Adrenal gland (tissue), 12 donors: Measurements from ENCODE around the gene SERPINA5. TPM values are rescaled to one million over a fixed set of nuclear protein-coding genes. Genes with fewer than 3 reads are reported as not detected.

Source experiments
- DNase-seq, 7 donors: peaks; one replicate each; pipeline ENCODE4 v3.0.0-alpha.2; 2019 to 2020
- H3K27ac ChIP-seq, 5 donors: fragments of 200-600 bp; sonication (generic) in 4 of 5; 1 replicate in 3 of 5; 2 replicates in 2 of 5; pipeline versions ENCODE4 v1.5.1 to v1.8.0; 2016 to 2020; ENCODE audit warnings: mild to moderate bottlenecking in 1 of 5
- H3K27me3 ChIP-seq: fragments of 200-600 bp; 2 replicates; pipeline ENCODE4 v1.8.0; 2021
- H3K36me3 ChIP-seq, 2 donors: fragments of 200-600 bp; replicated peaks in 1 of 2; 1 replicate in 1 of 2; 2 replicates in 1 of 2; pipeline versions ENCODE4 v1.5.1 to v1.8.0; 2018 to 2022
- H3K4me1 ChIP-seq, 2 donors: fragments of 200-600 bp; replicated peaks in 1 of 2; 1 replicate in 1 of 2; 2 replicates in 1 of 2; pipeline versions ENCODE4 v1.5.1 to v1.8.0; 2018 to 2021
- H3K4me3 ChIP-seq, 4 donors: fragments of 200-600 bp; sonication (generic) in 3 of 4; one replicate each; pipeline ENCODE4 v1.5.1; 2016 to 2018
- H3K9me3 ChIP-seq, 3 donors: fragments of 200-600 bp; sonication (generic) in 1 of 3; replicated peaks in 1 of 3; 1 replicate in 2 of 3; 2 replicates in 1 of 3; pipeline versions ENCODE4 v1.5.1 to v1.8.0; 2016 to 2021
- POLR2A ChIP-seq, 2 donors: fragments of 450-650 bp; IDR thresholded peaks; one replicate each; pipeline ENCODE4 v1.6.1; 2017; ENCODE audit warnings: antibody characterized with exemption in 2 of 2, mild to moderate bottlenecking in 2 of 2, moderate library complexity in 1 of 2
- WGBS, 4 donors: extraction: QIAGEN DNeasy Blood & Tissue Kit in 2 of 4; methylation state at CpG; one replicate each; pipeline versions ENCODE4 v1.1.5 to v1.1.7; 2013 to 2017; 5-methylcytosine and 5-hydroxymethylcytosine counted together
- intact Hi-C, 2 donors: fragments of 100-400 bp; cut with DNase I; formaldehyde crosslinking; loops; one replicate each; pipeline versions ENCODE4 v1.14.1 to v1.15.0; 2022 to 2023
- polyA plus RNA-seq, 3 donors: library from polyadenylated mRNA; stranded (reverse); fragments of 200-250 nt in 2 of 3; fragments of 350-450 nt in 1 of 3; fragmentation: Illumina TruSeq in 1 of 3; extraction: RNeasy Lipid Tissue Mini Kit (QIAGEN cat#74804) in 1 of 3; gene quantifications; one replicate each; pipeline ENCODE4 v1.2.3, GENCODE V29; 2013 to 2014
- total RNA-seq, 9 donors: library from RNA; depleted of rRNA in 4 of 9; stranded (reverse); fragments of >200 nt in 4 of 9; fragments of 120-200 nt in 1 of 9; fragmentation: NEBNext Ultra II Directional in 1 of 9; extraction: Animal tissue kit (Norgen Biotek cat#: 25700) in 1 of 9; gene quantifications; one replicate each; pipeline versions ENCODE4 v1.1.0 to v1.2.4, GENCODE V29; 2013 to 2023
- TF ChIP-seq, protein P1 (sequence below), 6 experiments: fragments of 450-650 bp in 4 of 6; fragments of 200-600 bp in 2 of 6; sonication (generic) in 1 of 6; IDR thresholded peaks; 1 replicate in 5 of 6; 2 replicates in 1 of 6; pipeline versions ENCODE4 v1.5.1 to v1.8.0; 2016 to 2021; ENCODE audit warnings: antibody characterized with exemption in 6 of 6, mild to moderate bottlenecking in 2 of 6, moderate library complexity in 1 of 6
- donor health status: healthy with polysubstance abuse.
- donor health status: Bipolar disorder and iron deficiency.
- donor health status: DM: yes; HTN: yes; CAD: no.
- donor health status: DM: no; HTN: no; CAD: no.
- donor health status: DM: no; HTN: no; CAD: no.
- donor health status: DM: yes; HTN: yes; CAD: no.

Gene SERPINA5
- total and polyA plus RNA-seq, 12 donors, result 83.6 to 1,055 (median 515) TPM

DNA sequence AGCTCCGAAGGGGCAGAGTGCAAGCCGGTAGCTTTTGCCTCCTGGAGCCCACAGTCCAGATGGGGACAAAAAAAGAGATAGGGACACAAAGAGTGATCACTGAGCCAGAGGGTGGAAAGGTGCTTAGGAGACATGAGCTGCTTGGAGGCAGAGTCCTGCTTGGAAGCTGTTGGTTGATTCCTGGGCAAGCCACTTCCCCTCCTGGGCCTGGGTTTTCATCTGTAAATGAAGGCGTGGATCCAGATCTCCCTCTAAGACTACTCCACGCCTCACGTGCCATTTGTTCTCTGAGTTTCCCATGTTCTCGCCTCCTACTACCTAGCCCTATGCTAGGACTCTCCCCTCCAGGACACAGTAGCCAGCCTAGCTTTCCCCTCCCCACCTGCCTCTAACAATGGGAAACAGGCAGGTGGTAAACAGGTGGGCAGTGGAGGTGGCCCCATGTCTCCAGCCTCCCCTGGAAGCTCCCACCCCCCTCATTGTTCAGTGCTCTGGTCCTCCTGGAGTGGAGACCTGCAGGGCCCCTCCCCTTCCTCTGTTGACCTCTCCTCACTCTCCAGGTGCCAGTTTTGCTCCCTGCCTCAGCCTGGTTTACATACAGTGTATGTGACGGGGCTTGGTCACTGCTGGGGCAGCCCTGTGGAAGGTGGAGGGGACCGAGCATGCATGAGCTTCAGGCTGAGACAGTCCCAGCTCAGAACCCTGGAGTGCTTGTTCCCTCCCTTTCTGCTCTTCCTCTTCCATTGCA is 34.8 kb downstream of the SERPINA5 start:
- no peak for TF ChIP-seq POLR2A (IDR thresholded peaks at IDR 0.05)
- TF ChIP-seq, protein P1, sequence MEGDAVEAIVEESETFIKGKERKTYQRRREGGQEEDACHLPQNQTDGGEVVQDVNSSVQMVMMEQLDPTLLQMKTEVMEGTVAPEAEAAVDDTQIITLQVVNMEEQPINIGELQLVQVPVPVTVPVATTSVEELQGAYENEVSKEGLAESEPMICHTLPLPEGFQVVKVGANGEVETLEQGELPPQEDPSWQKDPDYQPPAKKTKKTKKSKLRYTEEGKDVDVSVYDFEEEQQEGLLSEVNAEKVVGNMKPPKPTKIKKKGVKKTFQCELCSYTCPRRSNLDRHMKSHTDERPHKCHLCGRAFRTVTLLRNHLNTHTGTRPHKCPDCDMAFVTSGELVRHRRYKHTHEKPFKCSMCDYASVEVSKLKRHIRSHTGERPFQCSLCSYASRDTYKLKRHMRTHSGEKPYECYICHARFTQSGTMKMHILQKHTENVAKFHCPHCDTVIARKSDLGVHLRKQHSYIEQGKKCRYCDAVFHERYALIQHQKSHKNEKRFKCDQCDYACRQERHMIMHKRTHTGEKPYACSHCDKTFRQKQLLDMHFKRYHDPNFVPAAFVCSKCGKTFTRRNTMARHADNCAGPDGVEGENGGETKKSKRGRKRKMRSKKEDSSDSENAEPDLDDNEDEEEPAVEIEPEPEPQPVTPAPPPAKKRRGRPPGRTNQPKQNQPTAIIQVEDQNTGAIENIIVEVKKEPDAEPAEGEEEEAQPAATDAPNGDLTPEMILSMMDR (IDR thresholded peaks at IDR 0.05), result no peak

DNA sequence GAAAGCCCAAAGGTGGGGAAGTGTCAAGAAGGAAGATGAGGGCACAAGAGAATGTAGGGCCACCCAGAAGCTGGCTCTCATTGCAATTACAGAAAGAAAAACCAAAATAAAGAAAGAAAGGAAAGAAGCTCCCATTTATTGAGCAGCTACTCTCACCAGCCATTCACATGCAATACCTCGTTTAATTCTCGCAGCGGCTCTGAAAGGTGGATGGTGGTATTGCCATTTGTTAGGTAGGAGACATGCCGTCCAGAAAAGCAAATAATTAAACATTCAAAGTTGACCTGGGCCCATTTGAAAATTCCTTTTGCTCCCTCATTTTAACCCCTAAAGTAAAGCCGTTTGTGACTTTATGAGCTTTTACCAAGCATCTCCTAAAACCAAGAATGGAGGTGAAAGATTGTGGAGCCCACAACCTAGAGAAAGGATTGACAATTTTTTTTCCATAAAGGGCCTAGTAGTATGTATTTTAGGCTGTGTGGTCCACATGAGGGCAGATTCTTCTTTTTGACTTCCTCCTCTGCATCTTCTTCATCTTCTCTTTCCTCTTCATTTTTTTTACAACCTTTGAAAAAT is 36.2 kb downstream of the SERPINA5 start:
- no peak for DNase-seq
- TF ChIP-seq, protein P1 (IDR thresholded peaks at IDR 0.05), result no peak
- no peak for TF ChIP-seq POLR2A (IDR thresholded peaks at IDR 0.05)
- Histone ChIP-seq H3K27me3 (no peaks in the 10 kb centered on the region), H3K27ac (no peak overlapping the region), H3K9me3 (peaks cover 0 to 21% (median 0%) of the 10 kb centered on the region in 3 donors), H3K4me1 (no peaks in the 10 kb centered on the region), H3K4me3 (no peak overlapping the region), H3K36me3 (no peaks in the 10 kb centered on the region)
- intact Hi-C loops, result no loop called here
- 83 to 89% (median 87%) methylated on average over 5 of the region's 5 CpGs for WGBS, 4 donors

More for the DNA sequence above, 34.8 kb downstream of the SERPINA5 start:
- Histone ChIP-seq H3K9me3 (peaks cover 0 to 21% (median 0%) of the 10 kb centered on the region in 3 donors), H3K27ac (no peak overlapping the region), H3K27me3 (no peaks in the 10 kb centered on the region), H3K4me3 (no peak overlapping the region), H3K4me1 (no peaks in the 10 kb centered on the region), H3K36me3 (no peaks in the 10 kb centered on the region)
- DNase-seq, result peak in 1 of 7 donors; percentile 10
- intact Hi-C loops, result no loop called here
- 84 to 93% (median 88%) methylated on average over 6 to 8 of the region's 8 CpGs for WGBS, 4 donors

DNA sequence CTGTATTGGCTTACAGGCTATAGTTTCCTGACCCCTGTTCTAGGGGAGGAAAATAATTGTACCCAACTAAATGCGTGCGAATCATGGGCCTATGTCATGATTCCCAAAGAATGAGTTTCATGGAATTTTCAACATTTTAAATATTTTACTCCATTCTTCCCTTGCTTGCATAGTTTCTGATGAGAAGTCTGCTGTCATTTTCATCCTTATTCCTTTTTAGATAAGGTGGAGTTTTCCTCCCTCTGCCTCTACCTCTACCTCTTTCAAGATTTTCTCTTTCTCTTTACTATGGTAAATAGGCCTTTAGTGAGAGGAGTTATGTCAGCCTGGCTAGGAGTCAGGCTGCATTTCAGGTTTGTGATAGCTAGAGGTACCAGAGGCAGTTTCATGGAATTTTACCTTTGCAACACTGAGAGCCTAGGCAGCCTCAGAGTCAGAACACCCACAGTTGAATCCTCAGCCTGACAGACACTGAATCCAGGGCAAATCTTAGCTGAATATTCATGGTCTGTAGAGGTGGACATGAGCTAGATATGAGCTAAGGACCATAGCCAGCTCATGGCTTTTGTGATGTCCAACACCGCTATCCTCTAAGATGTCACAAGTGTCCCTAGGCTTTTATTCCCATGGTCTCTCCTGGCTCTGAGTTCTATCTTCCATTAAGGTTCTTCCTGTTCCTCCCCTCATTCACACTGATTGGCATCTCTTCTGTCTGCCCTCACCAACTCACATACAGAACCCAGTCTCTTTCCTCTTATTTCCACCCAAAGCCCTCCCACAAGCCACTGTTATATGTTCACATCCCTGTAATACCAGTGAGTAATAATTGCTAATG is 37.0 kb downstream of the SERPINA5 start:
- no peak overlapping the region for H3K4me3 ChIP-seq
- intact Hi-C loops, result no loop called here
- H3K27me3 ChIP-seq, result no peaks in the 10 kb centered on the region
- no peaks in the 10 kb centered on the region for H3K36me3 ChIP-seq
- no peaks in the 10 kb centered on the region for H3K4me1 ChIP-seq
- TF ChIP-seq, protein P1 (IDR thresholded peaks at IDR 0.05), result no peak
- no peak for TF ChIP-seq POLR2A (IDR thresholded peaks at IDR 0.05)
- WGBS, 4 donors, result 80 to 98% (median 94%) methylated on average over 3 of the region's 3 CpGs
- no peak overlapping the region for H3K27ac ChIP-seq
- H3K9me3 ChIP-seq, result peaks cover 0 to 21% (median 0%) of the 10 kb centered on the region in 3 donors
- DNase-seq, result peak in 1 of 7 donors; percentile 0

DNA sequence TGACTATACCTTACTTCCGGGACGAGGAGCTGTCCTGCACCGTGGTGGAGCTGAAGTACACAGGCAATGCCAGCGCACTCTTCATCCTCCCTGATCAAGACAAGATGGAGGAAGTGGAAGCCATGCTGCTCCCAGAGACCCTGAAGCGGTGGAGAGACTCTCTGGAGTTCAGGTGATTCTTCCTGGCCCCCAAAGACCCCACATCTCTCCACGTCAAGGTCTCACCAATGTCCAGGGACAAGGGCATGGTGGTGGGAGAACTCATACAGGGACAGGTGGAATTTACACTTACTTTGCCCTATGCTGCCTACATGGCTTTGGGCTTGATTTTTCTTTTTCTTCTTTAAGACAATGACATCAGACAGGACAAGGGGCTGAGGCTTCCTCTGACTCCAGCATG is 38.1 kb downstream of the SERPINA5 start:
- 82 to 87% (median 87%) methylated on average over 6 of the region's 6 CpGs for WGBS, 4 donors
- H3K9me3 ChIP-seq, result peaks cover 0 to 21% (median 0%) of the 10 kb centered on the region in 3 donors
- intact Hi-C loops, result no loop called here
- no peak overlapping the region for H3K4me3 ChIP-seq
- no peak overlapping the region for H3K27ac ChIP-seq
- TF ChIP-seq, protein P1 (IDR thresholded peaks at IDR 0.05), result no peak
- no peak for TF ChIP-seq POLR2A (IDR thresholded peaks at IDR 0.05)
- no peaks in the 10 kb centered on the region for H3K36me3 ChIP-seq
- no peak for DNase-seq
- H3K27me3 ChIP-seq, result no peaks in the 10 kb centered on the region
- no peaks in the 10 kb centered on the region for H3K4me1 ChIP-seq
